Activated CD4-positive, alpha-beta memory T cell treated with anti-CD3 and anti-CD28 coated beads for 36 hours (primary cell): ENCODE data around the gene MMEL1. TPM values are rescaled to one million over a fixed set of nuclear protein-coding genes. Genes with fewer than 3 reads are reported as not detected.

Source experiments
- CTCF ChIA-PET: fragments of 350-600 bp; sonication (Branson Sonifier 250); formaldehyde crosslinking; loops from one replicate; lab custom pipeline; 2021; ENCODE audit warnings: antibody characterized with exemption, inconsistent platforms; lab: Charles Lee
- POLR2A ChIA-PET: fragments of 350-600 bp; sonication (Branson Sonifier 250); formaldehyde crosslinking; loops from one replicate; lab custom pipeline; 2021; ENCODE audit warnings: antibody characterized with exemption; lab: Charles Lee
- DNase-seq: peaks from one replicate; pipeline ENCODE4 v3.0.0-alpha.2; 2020
- H3K27ac Mint-ChIP-seq: one replicate; pipeline ENCODE4 v1.8.0; 2021; ENCODE audit warnings: mixed read lengths
- H3K27me3 Mint-ChIP-seq: one replicate; pipeline ENCODE4 v1.8.0; 2021; ENCODE audit warnings: mixed read lengths
- H3K36me3 Mint-ChIP-seq: one replicate; pipeline ENCODE4 v1.8.0; 2021; ENCODE audit warnings: mixed read lengths
- H3K4me1 Mint-ChIP-seq: one replicate; pipeline ENCODE4 v1.8.0; 2021; ENCODE audit warnings: low read depth, mixed read lengths
- H3K4me3 Mint-ChIP-seq: one replicate; pipeline ENCODE4 v1.8.0; 2021; ENCODE audit warnings: mild to moderate bottlenecking, mixed read lengths
- H3K9me3 Mint-ChIP-seq: one replicate; pipeline ENCODE4 v1.8.0; 2021; ENCODE audit warnings: mixed read lengths
- intact Hi-C: fragments of 100-400 bp; cut with micrococcal nuclease; formaldehyde crosslinking; loops from one replicate; pipeline ENCODE4 v1.15.1; 2023
- total RNA-seq, 2 experiments: library from RNA; stranded (reverse); gene quantifications; one replicate each; pipeline ENCODE4 v1.2.3, GENCODE V29; 2021

The MMEL1 gene
- total RNA-seq, 2 experiments from 2014 or later: 1.00 to 1.2 TPM

DNA sequence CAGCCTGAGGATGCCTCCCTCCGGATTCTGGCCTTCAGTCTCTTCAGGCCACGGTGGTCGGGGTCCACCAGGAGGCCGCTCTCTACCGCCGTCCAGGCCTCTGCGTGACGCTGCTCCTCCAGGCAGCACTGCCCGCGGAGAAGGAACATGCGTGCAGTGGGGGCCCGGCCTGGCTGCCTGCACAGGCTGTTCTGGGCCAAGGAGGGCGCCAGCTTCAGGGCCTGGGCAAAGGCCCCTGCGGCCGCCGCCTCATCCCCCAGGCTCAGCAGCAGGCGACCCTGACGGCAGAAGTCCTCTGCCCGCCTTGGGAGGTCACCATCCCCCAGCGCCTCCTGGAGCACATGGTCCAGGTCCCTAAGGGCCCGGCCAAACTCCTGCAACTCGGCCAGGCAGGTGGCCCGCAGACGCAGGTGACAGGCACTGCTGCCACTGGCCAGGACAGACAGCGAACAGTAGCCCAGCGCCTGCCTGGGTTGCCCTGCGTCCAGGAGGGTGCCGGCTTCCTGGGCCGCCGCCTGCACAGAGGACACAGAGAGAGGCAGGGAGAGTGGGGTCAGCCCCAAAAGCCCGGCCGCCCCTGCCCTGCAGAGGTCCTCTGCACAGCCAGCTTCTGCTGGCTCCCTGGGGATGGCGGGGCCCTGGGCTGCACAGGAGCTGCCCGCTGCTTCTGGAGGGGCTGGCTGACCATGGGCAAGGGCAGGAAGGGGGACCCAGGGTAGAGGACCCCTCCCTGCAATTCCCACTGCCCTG lies 8.7 kb upstream of the MMEL1 start:
- intact Hi-C loops: loop anchor here (2.0 to 5.0 kb wide), 3 partner anchors 55 to 229 kb away; partner anchors contain the start of genes PEX10 and PRXL2B
- H3K9me3 Mint-ChIP-seq: peaks cover 13% of the 10 kb centered on the region
- no peak for DNase-seq
- H3K4me3 Mint-ChIP-seq: peak overlapping the region; percentile 85
- peaks cover 7% of the 10 kb centered on the region for H3K27me3 Mint-ChIP-seq
- CTCF ChIA-PET: no interaction called here
- H3K4me1 Mint-ChIP-seq: peaks cover 10% of the 10 kb centered on the region
- no peak overlapping the region for H3K27ac Mint-ChIP-seq
- H3K36me3 Mint-ChIP-seq: no peaks in the 10 kb centered on the region
- POLR2A ChIA-PET: no interaction called here

GRCh38 chr1:2640626-2641025 lies 7.8 kb upstream of the MMEL1 start:
- DNase-seq: no peak
- ChIA-PET CTCF (no interaction called here), POLR2A (no interaction called here)
- Mint-ChIP-seq H3K4me1 (peaks cover 10% of the 10 kb centered on the region), H3K36me3 (no peaks in the 10 kb centered on the region), H3K4me3 (no peak overlapping the region), H3K27me3 (peaks cover 7% of the 10 kb centered on the region), H3K9me3 (peaks cover 13% of the 10 kb centered on the region), H3K27ac (no peak overlapping the region)
- intact Hi-C loops: loop anchor here (5.0 kb wide), 1 partner anchor 228 kb away; the partner anchor contains the start of gene PEX10

- Mint-ChIP-seq H3K4me1 (peaks cover 10% of the 10 kb centered on the region), H3K27me3 (peaks cover 7% of the 10 kb centered on the region), H3K27ac (no peak overlapping the region), H3K36me3 (no peaks in the 10 kb centered on the region), H3K4me3 (no peak overlapping the region), H3K9me3 (peaks cover 13% of the 10 kb centered on the region)
- DNase-seq: no peak
- intact Hi-C loops: loop anchor here (5.0 kb wide), 1 partner anchor 228 kb away; the partner anchor contains the start of gene PEX10
- CTCF ChIA-PET: no interaction called here
- POLR2A ChIA-PET: no interaction called here
Measured at GRCh38 chr1:2639607-2640521, 7.0 kb upstream of the MMEL1 start.

DNA sequence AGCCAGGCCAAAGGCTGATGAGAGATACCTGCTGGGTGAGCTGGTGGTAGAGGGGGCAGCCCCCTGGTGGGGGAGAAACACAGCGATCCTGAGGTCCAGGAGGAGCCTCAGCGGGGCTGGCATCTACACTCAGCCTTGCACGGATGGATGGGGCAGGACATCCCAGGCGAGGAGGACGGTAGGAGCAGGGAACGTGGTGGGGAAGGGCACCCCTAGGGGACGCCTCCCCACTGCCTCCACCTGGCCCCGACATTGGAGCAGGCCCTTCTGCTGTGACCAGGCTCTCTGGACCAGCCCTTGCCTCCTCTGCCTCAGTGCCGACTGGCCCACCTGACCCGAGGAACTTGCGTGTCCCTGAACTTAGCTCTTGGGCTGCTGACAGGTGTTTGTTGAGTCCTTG lies 6.4 kb upstream of the MMEL1 start:
- intact Hi-C loops: no loop called here
- peaks cover 10% of the 10 kb centered on the region for H3K4me1 Mint-ChIP-seq
- CTCF ChIA-PET: no interaction called here
- POLR2A ChIA-PET: no interaction called here
- peaks cover 7% of the 10 kb centered on the region for H3K27me3 Mint-ChIP-seq
- no peak overlapping the region for H3K4me3 Mint-ChIP-seq
- no peaks in the 10 kb centered on the region for H3K36me3 Mint-ChIP-seq
- DNase-seq: no peak
- no peak overlapping the region for H3K27ac Mint-ChIP-seq
- H3K9me3 Mint-ChIP-seq: peaks cover 13% of the 10 kb centered on the region

GRCh38 chr1:2638466-2639115 lies 5.8 kb upstream of the MMEL1 start:
- H3K9me3 Mint-ChIP-seq: peaks cover 13% of the 10 kb centered on the region
- no peak overlapping the region for H3K4me3 Mint-ChIP-seq
- H3K27ac Mint-ChIP-seq: no peak overlapping the region
- peaks cover 9% of the 10 kb centered on the region for H3K4me1 Mint-ChIP-seq
- POLR2A ChIA-PET: interaction anchor here (0.6 kb wide), 1 partner anchor 206 kb away, joined by 3 read pairs; no protein-coding TSS in a partner anchor
- intact Hi-C loops: no loop called here
- no peaks in the 10 kb centered on the region for H3K36me3 Mint-ChIP-seq
- no peak for DNase-seq
- peaks cover 7% of the 10 kb centered on the region for H3K27me3 Mint-ChIP-seq
- CTCF ChIA-PET: no interaction called here

DNA sequence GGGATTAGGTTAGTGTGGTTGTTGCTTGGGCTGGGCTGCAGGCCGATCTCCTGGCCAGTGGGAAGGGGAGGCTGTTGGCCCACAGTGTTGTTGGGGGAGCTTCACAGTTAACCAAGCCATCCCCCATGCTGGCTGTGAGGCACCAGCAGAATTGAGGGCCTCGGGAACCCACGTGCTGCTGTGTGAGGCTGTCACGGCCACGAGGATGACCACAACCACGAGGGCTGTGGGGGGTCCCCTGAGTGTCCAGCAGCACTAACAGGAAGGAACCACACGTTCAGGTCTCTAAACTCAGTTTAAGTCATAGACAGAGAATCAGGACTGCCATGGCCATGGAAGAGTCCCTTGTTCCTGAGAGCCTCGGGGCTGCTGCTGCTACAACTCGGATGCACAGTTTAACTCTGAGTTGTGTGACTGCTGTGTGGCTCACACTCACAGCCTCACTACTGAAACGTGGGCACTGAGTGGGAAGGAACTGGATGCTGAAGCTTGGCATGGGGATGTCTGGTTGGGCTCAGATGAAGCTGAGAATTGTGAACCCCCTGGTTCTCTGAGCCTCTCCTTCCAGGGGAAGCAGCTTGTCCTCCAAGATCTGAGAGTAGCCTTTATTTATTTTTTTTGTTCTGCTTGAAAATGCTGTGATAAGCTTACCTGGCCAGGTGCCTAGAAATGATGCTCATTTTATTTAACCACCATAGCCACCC lies 4.8 kb upstream of the MMEL1 start:
- Mint-ChIP-seq H3K4me3 (no peak overlapping the region), H3K9me3 (peaks cover 13% of the 10 kb centered on the region), H3K27me3 (peaks cover 7% of the 10 kb centered on the region), H3K4me1 (peaks cover 6% of the 10 kb centered on the region), H3K36me3 (no peaks in the 10 kb centered on the region), H3K27ac (no peak overlapping the region)
- CTCF ChIA-PET: no interaction called here
- intact Hi-C loops: no loop called here
- DNase-seq: no peak
- POLR2A ChIA-PET: interaction anchor here (0.6 kb wide), 1 partner anchor 205 kb away, joined by 3 read pairs; no protein-coding TSS in a partner anchor

GRCh38 chr1:2636733-2637132 lies 3.9 kb upstream of the MMEL1 start:
- no peak overlapping the region for H3K27ac Mint-ChIP-seq
- CTCF ChIA-PET: no interaction called here
- H3K36me3 Mint-ChIP-seq: no peaks in the 10 kb centered on the region
- peaks cover 7% of the 10 kb centered on the region for H3K27me3 Mint-ChIP-seq
- intact Hi-C loops: no loop called here
- peaks cover 13% of the 10 kb centered on the region for H3K9me3 Mint-ChIP-seq
- no peak for DNase-seq
- POLR2A ChIA-PET: no interaction called here
- H3K4me3 Mint-ChIP-seq: no peak overlapping the region
- no peaks in the 10 kb centered on the region for H3K4me1 Mint-ChIP-seq

DNA sequence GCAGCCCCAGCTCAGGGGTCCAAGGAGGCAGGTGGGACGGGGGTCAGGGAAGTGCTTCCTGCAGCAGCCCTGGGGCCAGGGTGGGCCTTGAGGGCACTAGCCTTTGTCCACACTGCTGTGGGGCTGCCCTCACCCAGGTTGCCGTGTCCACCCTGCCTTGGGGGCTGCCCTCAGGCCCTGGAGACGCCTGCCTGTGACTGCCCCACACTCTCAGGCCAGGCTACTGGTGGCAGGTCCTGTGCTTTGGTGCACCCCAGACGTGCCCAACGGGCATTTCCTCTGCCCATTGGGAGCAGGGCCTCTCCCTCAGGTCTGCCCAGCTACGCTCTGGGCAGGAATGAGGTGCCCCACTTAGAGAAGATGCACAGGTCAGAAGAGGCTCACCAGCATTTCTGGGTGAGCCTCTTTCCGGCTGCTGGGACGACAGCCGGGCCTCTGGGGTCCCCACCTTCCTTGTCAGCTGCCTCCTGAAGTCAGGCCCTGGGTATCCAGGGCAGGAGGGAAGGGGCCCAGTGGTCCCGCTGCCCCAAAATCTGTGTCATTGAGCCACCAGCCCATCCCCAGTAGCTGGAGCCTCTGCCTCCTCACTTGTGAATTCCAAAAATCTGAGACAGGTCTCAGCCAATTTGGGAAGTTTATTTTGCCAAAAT lies 2.7 kb upstream of the MMEL1 start:
- H3K27me3 Mint-ChIP-seq: peaks cover 11% of the 10 kb centered on the region
- POLR2A ChIA-PET: no interaction called here
- H3K9me3 Mint-ChIP-seq: peaks cover 17% of the 10 kb centered on the region
- CTCF ChIA-PET: no interaction called here
- H3K4me3 Mint-ChIP-seq: no peak overlapping the region
- no peaks in the 10 kb centered on the region for H3K4me1 Mint-ChIP-seq
- DNase-seq: no peak
- no peak overlapping the region for H3K27ac Mint-ChIP-seq
- intact Hi-C loops: no loop called here
- no peaks in the 10 kb centered on the region for H3K36me3 Mint-ChIP-seq

- no peak overlapping the region for H3K27ac Mint-ChIP-seq
- H3K9me3 Mint-ChIP-seq: peaks cover 23% of the 10 kb centered on the region
- intact Hi-C loops: no loop called here
- H3K4me3 Mint-ChIP-seq: no peak overlapping the region
- no peaks in the 10 kb centered on the region for H3K4me1 Mint-ChIP-seq
- no peaks in the 10 kb centered on the region for H3K36me3 Mint-ChIP-seq
- H3K27me3 Mint-ChIP-seq: peaks cover 22% of the 10 kb centered on the region
- DNase-seq: no peak
- CTCF ChIA-PET: no interaction called here
- POLR2A ChIA-PET: no interaction called here
Measured at GRCh38 chr1:2633936-2634491, 1.2 kb upstream of the MMEL1 start.

DNA sequence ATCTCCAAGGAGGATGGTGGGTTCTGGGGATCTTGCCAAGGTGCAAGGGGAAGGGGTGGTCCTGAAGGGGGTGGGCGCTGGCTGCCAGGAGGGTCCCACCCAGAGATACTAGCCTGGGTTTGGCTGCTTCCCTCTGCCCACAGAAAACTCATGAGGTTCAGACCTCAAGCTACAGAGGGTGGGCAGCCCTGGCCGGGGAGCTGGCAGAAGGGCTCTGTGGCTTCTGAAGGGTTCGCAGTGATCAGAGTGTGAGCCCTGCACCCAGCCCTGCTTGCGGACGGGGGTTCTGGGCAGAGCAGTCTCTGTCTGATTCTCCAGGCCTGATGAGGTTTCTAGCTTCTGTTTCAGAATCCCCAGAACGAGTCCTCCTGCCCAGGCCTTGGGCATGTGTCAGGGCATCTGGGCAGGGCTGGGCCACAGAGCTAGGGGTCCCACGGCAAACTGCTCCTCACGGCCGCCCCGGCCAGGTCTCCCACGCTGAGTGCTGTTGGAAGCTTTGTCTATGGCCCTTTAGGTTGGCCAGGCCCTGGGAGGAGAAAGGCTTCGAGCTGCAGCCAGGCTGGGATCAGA lies 635 bp upstream of the MMEL1 start:
- POLR2A ChIA-PET: no interaction called here
- Mint-ChIP-seq H3K4me3 (no peak overlapping the region), H3K9me3 (peaks cover 23% of the 10 kb centered on the region), H3K27me3 (peaks cover 22% of the 10 kb centered on the region), H3K27ac (no peak overlapping the region), H3K36me3 (no peaks in the 10 kb centered on the region), H3K4me1 (no peaks in the 10 kb centered on the region)
- no peak for DNase-seq
- CTCF ChIA-PET: no interaction called here
- intact Hi-C loops: no loop called here

- H3K27me3 Mint-ChIP-seq: peaks cover 21% of the 10 kb centered on the region
- H3K27ac Mint-ChIP-seq: no peak overlapping the region
- ChIA-PET CTCF (no interaction called here), POLR2A (no interaction called here)
- H3K4me3 Mint-ChIP-seq: no peak overlapping the region
- no peak for DNase-seq
- intact Hi-C loops: no loop called here
- H3K36me3 Mint-ChIP-seq: no peaks in the 10 kb centered on the region
- no peaks in the 10 kb centered on the region for H3K4me1 Mint-ChIP-seq
- H3K9me3 Mint-ChIP-seq: peaks cover 19% of the 10 kb centered on the region
Measured at GRCh38 chr1:2632051-2632430, 775 bp downstream of the MMEL1 start.
